Measurements from ENCODE around the gene PREP. TPM values are rescaled to one million over a fixed set of nuclear protein-coding genes. Genes with fewer than 3 reads are reported as not detected.

Gene PREP
- total RNA-seq, 2 donors from 2014 or later: 8.9 to 54.5 TPM

GRCh38 chr6:105319331-105319730, 83.6 kb downstream of the PREP start:
- TF ChIP-seq POLR2AphosphoS5 (IDR thresholded peaks at IDR 0.05) (no peak), CTCF (IDR thresholded peaks at IDR 0.05) (no peak), POLR2A (IDR thresholded peaks at IDR 0.05) (no peak)
- no peaks in the 10 kb centered on the region for H3K36me3 ChIP-seq
- intact Hi-C loops (cut with DNase I): no loop called here
- no peaks in the 10 kb centered on the region for H3K27me3 ChIP-seq (replicated peaks; ENCODE audit: insufficient read depth)
- H3K4me3 ChIP-seq: no peak overlapping the region
- no peak for DNase-seq (ENCODE audit: low spot score)
- 63% methylated on average over 1 of the region's 1 CpG for WGBS
- no peaks in the 10 kb centered on the region for H3K4me1 ChIP-seq (replicated peaks)
- no peak overlapping the region for H3K27ac ChIP-seq
- H3K9me3 ChIP-seq: no peaks in the 10 kb centered on the region

GRCh38 chr6:105318660-105319059, 84.2 kb downstream of the PREP start:
- H3K36me3 ChIP-seq: no peaks in the 10 kb centered on the region
- intact Hi-C loops (cut with DNase I): no loop called here

DNA sequence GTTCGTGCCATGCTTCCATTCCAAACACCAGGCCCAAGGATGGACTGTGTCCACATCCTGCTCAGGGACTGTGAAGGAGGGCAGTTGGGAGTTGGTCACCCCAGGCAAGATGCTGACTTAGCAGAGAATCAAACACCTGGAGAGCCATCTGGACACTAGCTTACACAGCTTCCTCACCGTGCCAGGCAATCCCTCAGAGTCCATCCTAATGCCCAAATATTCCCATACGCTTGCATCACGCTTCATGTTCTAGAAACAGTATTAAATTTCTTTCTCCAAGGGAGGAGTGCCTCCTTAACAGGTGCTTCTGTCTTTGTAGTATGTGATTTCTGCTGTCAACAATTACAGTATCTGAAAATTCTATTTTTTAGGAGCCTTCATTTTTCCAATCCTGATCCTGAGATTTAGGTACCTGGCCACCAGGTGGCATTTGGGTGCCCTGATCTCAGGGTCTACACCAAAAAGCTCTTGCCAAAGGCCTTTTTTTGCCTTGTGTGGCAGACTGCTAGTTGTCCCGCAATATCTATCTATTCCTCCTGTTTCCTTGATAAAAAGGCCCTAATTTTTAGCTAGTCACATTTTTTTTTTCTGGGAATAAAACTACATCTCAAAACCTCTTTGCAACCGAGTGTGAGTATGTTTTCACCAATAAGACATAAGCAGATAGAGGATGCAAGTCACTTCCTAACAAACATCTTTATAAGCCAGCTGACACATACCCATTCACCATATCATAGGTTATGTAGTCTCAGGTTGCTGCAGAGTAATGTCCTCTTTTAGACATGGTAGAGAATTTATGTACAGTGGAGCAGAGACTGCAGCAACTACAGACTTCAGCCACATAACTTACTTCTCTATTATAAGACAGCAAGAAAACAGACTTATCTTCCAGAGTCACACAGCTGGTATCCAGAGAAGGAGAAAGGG, 85.0 kb downstream of the PREP start:
- H3K36me3 ChIP-seq: no peaks in the 10 kb centered on the region
- no peaks in the 10 kb centered on the region for H3K9me3 ChIP-seq
- H3K27me3 ChIP-seq (replicated peaks; ENCODE audit: insufficient read depth): no peaks in the 10 kb centered on the region
- no peak overlapping the region for H3K4me3 ChIP-seq
- WGBS: 94% methylated on average over 6 of the region's 6 CpGs
- no peak overlapping the region for H3K27ac ChIP-seq
- TF ChIP-seq POLR2A (IDR thresholded peaks at IDR 0.05) (no peak), CTCF (IDR thresholded peaks at IDR 0.05) (peak in 2 of 4 experiments; percentile 43 to 47)
- no peaks in the 10 kb centered on the region for H3K4me1 ChIP-seq (replicated peaks)
- intact Hi-C loops (cut with DNase I): no loop called here
- DNase-seq (ENCODE audit: low spot score): no peak

More at GRCh38 chr6:105318660-105319059, 84.2 kb downstream of the PREP start:
- DNase-seq (ENCODE audit: low spot score): no peak
- Histone ChIP-seq H3K9me3 (no peaks in the 10 kb centered on the region), H3K4me1 (replicated peaks) (no peaks in the 10 kb centered on the region), H3K27me3 (replicated peaks; ENCODE audit: insufficient read depth) (no peaks in the 10 kb centered on the region), H3K27ac (no peak overlapping the region), H3K4me3 (no peak overlapping the region)
- TF ChIP-seq CTCF (IDR thresholded peaks at IDR 0.05) (no peak), POLR2A (IDR thresholded peaks at IDR 0.05) (no peak), POLR2AphosphoS5 (IDR thresholded peaks at IDR 0.05) (no peak)
- 73% methylated on average over 7 of the region's 7 CpGs for whole genome bisulfite sequencing

- Histone ChIP-seq H3K27ac (no peak overlapping the region), H3K36me3 (no peaks in the 10 kb centered on the region), H3K4me1 (replicated peaks) (no peaks in the 10 kb centered on the region), H3K27me3 (replicated peaks; ENCODE audit: insufficient read depth) (no peaks in the 10 kb centered on the region), H3K4me3 (no peak overlapping the region), H3K9me3 (no peaks in the 10 kb centered on the region)
- 58% methylated on average over 4 of the region's 4 CpGs for WGBS
- no peak for TF ChIP-seq POLR2AphosphoS5 (IDR thresholded peaks at IDR 0.05)
- no peak for TF ChIP-seq CTCF (IDR thresholded peaks at IDR 0.05)
- no peak for TF ChIP-seq POLR2A (IDR thresholded peaks at IDR 0.05)
- no peak for DNase-seq (ENCODE audit: low spot score)
- intact Hi-C loops (cut with DNase I): no loop called here
These were observed 89.7 kb downstream of the PREP start for GRCh38 chr6:105313211-105313610.

- no peaks in the 10 kb centered on the region for H3K36me3 ChIP-seq
- no peak for DNase-seq (ENCODE audit: low spot score)
- intact Hi-C loops (cut with DNase I): no loop called here
- no peaks in the 10 kb centered on the region for H3K27me3 ChIP-seq (replicated peaks; ENCODE audit: insufficient read depth)
- H3K27ac ChIP-seq: no peak overlapping the region
- WGBS: 88% methylated on average over 3 of the region's 3 CpGs
- no peaks in the 10 kb centered on the region for H3K4me1 ChIP-seq (replicated peaks)
- TF ChIP-seq CTCF (IDR thresholded peaks at IDR 0.05) (no peak), POLR2A (IDR thresholded peaks at IDR 0.05) (no peak), POLR2AphosphoS5 (IDR thresholded peaks at IDR 0.05) (no peak)
- no peaks in the 10 kb centered on the region for H3K9me3 ChIP-seq
- H3K4me3 ChIP-seq: no peak overlapping the region
These were observed 91.9 kb downstream of the PREP start for GRCh38 chr6:105310947-105311346.
